ENCODE data around the gene ASRGL1. TPM values are rescaled to one million over a fixed set of nuclear protein-coding genes. Genes with fewer than 3 reads are reported as not detected.

ASRGL1 gene
- total RNA-seq, 6 experiments from 2014 or later = 1.8 to 28.5 (median 4.7) TPM

DNA sequence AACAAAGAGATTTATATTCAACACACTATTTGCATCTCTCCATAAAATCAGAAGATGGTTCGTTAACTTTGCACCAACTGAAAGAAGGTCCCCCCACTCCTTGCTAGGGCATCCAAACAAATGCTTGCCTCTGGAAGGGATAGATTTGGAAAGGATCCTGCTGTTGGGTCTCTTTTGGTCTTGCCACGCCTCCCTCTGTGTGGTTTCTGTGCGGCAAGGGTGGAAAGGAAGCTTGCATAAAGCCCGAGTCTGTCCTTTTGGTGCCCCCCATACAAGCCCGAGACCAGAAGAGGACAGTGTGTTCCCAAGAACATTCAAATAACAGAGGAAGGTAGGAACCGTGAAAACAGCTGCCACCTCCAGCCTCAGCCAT is 96.6 kb downstream of the ASRGL1 start:
- peak overlapping the region in 1 of 3 donors; percentile 48 for H3K27ac ChIP-seq
- no peaks in the 10 kb centered on the region for H3K36me3 ChIP-seq
- H3K4me3 ChIP-seq = no peak overlapping the region
- ATAC-seq = peak in 1 of 4 donors; percentile 8
- TF ChIP-seq POLR2A (IDR thresholded peaks at IDR 0.05) = no peak
- no peak for TF ChIP-seq CTCF (IDR thresholded peaks at IDR 0.05)
- DNase-seq = no peak
- no peaks in the 10 kb centered on the region for H3K9me3 ChIP-seq
- intact Hi-C loops (cut with DNase I) = no loop called here
- H3K27me3 ChIP-seq = no peaks in the 10 kb centered on the region
- H3K4me1 ChIP-seq = peaks cover 0 to 34% (median 18%) of the 10 kb centered on the region in 4 donors
- 44% methylated on average over 3 of the region's 6 CpGs for WGBS (ENCODE audit: insufficient coverage, low coverage, low lambda C conversion rate, missing lambda C conversion rate)

DNA sequence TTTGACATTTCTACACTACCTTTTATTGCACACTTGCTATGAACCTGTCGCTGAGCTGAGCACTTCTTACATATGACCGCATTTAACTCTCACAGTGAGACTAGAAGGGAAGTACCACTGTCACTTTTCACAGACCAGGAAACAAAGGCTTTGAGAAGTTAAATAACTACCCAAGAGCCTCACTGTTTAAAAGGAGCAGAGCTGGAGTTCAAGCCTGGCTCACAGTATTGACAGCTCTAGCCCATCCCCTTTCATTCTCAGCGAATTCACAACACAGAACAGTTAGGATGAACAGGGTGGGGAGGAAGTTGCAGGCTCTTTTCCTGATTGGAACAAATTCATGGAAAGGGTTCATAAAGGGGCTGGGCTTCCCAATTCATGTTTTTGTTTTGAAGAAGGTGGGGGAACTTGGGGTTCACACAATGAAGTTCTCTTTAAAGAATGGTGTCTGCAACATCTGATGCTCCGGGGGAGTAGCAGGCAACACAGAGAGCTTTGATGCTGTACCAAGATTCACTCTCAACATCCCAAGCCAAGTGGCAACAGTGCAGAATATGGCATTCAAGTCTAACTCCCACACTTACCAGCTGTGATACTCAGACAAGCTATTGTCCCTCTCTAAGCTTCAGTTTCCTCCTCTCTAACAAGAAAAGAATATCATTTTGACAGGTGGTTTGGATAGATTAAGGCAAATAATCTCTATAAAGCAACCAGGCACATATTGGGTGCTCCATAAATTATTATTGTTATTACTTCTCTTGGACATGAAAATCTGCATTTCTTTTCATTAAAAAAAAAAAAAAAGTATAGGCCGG is 98.8 kb downstream of the ASRGL1 start:
- Histone ChIP-seq H3K27ac (no peak overlapping the region), H3K27me3 (no peaks in the 10 kb centered on the region), H3K4me3 (no peak overlapping the region), H3K36me3 (no peaks in the 10 kb centered on the region), H3K4me1 (peaks cover 0 to 39% (median 19%) of the 10 kb centered on the region in 4 donors), H3K9me3 (no peaks in the 10 kb centered on the region)
- 48% methylated on average over 4 of the region's 5 CpGs for WGBS (ENCODE audit: insufficient coverage, low coverage, low lambda C conversion rate, missing lambda C conversion rate)
- DNase-seq (no peak), ATAC-seq (peak in 1 of 4 donors; percentile 21)
- intact Hi-C loops (cut with DNase I) = no loop called here
- no peak for TF ChIP-seq POLR2A (IDR thresholded peaks at IDR 0.05)
- no peak for TF ChIP-seq CTCF (IDR thresholded peaks at IDR 0.05)

DNA sequence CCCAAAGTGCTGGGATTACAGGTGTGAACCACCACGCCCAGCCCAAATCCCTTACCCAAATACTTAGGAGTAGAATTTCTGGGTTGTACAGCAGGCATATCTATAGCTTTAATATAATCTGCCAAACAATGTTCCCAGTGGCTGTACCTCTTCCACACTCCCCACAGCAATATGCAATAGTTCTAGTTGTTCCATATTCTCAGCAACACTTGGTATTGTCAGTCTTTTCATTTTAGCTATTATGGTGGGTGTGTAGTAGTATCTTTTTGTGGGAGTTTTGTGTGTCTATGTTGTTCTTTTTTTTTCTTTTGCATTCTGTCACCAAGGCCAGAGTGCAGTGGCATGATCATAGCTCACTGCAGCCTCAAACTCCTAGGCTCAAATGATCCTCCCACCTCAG is 100.4 kb downstream of the ASRGL1 start:
- Histone ChIP-seq H3K27ac (no peak overlapping the region), H3K9me3 (no peaks in the 10 kb centered on the region), H3K36me3 (no peaks in the 10 kb centered on the region), H3K4me1 (peaks cover 0 to 29% (median 11%) of the 10 kb centered on the region in 4 donors), H3K4me3 (no peak overlapping the region), H3K27me3 (no peaks in the 10 kb centered on the region)
- WGBS (ENCODE audit: insufficient coverage, low coverage, low lambda C conversion rate, missing lambda C conversion rate) = no CpG with 5 or more reads among the region's 1 CpG
- no peak for DNase-seq
- intact Hi-C loops (cut with DNase I) = no loop called here
- no peak for ATAC-seq
- no peak for TF ChIP-seq CTCF (IDR thresholded peaks at IDR 0.05)
- TF ChIP-seq POLR2A (IDR thresholded peaks at IDR 0.05) = no peak

DNA sequence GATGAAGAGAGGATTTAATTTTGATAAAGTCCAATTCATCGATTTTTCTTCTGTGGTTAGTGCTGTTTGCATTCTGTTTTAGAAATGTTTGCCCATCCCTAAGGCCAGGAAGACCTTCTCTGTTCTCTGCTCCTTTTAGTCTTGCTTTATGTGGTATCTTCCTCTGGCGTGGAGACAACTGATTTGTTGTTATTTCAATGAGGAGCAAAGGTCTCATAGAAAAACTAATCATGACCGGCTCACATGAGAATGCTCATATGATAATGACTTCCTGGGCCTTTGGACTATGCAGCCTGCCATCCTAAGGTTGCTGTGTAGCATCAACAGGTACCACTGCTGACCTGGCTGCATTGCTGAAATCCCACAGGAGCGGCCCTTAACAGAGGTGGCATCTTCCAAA is 101.4 kb downstream of the ASRGL1 start:
- intact Hi-C loops (cut with DNase I) = no loop called here
- Histone ChIP-seq H3K4me3 (no peak overlapping the region), H3K27me3 (no peaks in the 10 kb centered on the region), H3K27ac (peak overlapping the region in 2 of 3 donors; percentile 19 to 37), H3K9me3 (no peaks in the 10 kb centered on the region), H3K36me3 (no peaks in the 10 kb centered on the region), H3K4me1 (peaks cover 0 to 19% (median 7%) of the 10 kb centered on the region in 4 donors)
- TF ChIP-seq POLR2A (IDR thresholded peaks at IDR 0.05) = no peak
- no peak for TF ChIP-seq CTCF (IDR thresholded peaks at IDR 0.05)
- DNase-seq = no peak
- peak; percentile 72 to 89 (median 86) for ATAC-seq
- 25% methylated on average over 4 of the region's 4 CpGs for WGBS (ENCODE audit: insufficient coverage, low coverage, low lambda C conversion rate, missing lambda C conversion rate)
